MG63 (cell line): ENCODE measurements around the gene MRPL28. TPM values are rescaled to one million over a fixed set of nuclear protein-coding genes. Genes with fewer than 3 reads are reported as not detected.
"Not testable (repeated sequence)": the region's sequence is repeated elsewhere in the genome, so short reads cannot be mapped to it uniquely, and the experiment has no call there.

ENCODE experiments used
- DNase-seq: peaks from one replicate; pipeline ENCODE4 v3.0.0-alpha.2; 2020
- H3K27me3 ChIP-seq: fragments of 250-450 bp; sonication (Bioruptor Pico); 2 replicates; pipeline ENCODE4 v1.5.1; 2020; ENCODE audit warnings: mild to moderate bottlenecking, moderate library complexity
- H3K36me3 ChIP-seq: fragments of 250-450 bp; sonication (Bioruptor Pico); 2 replicates; pipeline ENCODE4 v1.5.1; 2020; ENCODE audit warnings: mild to moderate bottlenecking, moderate library complexity
- H3K4me3 ChIP-seq: fragments of 250-450 bp; sonication (Bioruptor Pico); 2 replicates; pipeline ENCODE4 v1.5.1; 2020; ENCODE audit warnings: mild to moderate bottlenecking, moderate library complexity
- H3K9me3 ChIP-seq: fragments of 250-450 bp; sonication (Bioruptor Pico); 2 replicates; pipeline ENCODE4 v1.5.1; 2020; ENCODE audit warnings: mild to moderate bottlenecking, moderate library complexity
- total RNA-seq: library from RNA; depleted of rRNA; stranded (reverse); fragments of >200 nt; shearing (Covaris generic); gene quantifications from 2 replicates; pipeline ENCODE4 v1.2.3, GENCODE V29; 2014; ENCODE audit warnings: low replicate concordance

MRPL28 gene
- total RNA-seq, 1 experiment from 2014 or later = 192 TPM

DNA sequence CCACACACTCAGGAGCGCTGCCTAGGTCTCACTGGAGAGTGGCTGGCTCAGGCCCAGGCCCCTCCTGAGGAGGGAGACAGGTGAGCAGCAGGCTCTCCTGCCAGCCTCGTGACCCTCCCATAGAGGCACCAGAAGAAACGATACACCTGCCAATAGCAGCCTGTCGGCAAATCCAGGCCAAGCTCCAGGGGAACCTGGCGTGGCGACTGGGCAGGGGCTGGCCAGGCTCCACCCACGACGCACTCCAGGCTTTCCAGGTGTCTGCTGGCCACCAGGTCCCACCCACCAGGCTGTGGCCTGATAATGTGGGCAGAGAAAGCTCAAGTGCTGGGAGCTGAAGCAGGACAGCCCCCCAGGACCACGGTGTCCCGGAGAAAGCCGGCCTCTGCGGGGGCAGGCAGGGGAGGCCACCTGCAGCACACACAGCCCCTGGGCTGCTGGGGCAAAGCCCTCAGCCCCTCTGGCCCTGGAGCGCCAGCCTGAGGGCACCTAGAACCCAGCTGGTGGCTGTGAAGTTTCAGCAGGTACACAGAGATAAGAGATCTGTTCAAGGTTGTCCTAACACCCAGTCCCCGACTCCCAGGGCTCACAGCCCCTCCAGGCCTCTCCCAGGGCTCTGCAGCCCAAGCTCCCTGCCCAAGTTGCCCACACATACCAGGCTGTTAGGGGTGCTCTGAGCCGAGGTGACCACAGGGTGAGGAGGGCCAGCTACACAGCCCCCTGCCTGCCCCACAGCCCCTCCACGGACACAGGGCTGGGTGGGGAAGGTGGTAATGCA lies 9.0 kb upstream of the MRPL28 start:
- DNase-seq = no peak
- Histone ChIP-seq H3K4me3 (no peak overlapping the region), H3K36me3 (peaks cover 13% of the 10 kb centered on the region), H3K9me3 (no peaks in the 10 kb centered on the region), H3K27me3 (no peaks in the 10 kb centered on the region)

- no peaks in the 10 kb centered on the region for H3K9me3 ChIP-seq
- H3K36me3 ChIP-seq = peaks cover 18% of the 10 kb centered on the region
- H3K27me3 ChIP-seq = no peaks in the 10 kb centered on the region
- no peak for DNase-seq
- no peak overlapping the region for H3K4me3 ChIP-seq
Observed at GRCh38 chr16:378821-379182, 8.5 kb upstream of the MRPL28 start.

DNA sequence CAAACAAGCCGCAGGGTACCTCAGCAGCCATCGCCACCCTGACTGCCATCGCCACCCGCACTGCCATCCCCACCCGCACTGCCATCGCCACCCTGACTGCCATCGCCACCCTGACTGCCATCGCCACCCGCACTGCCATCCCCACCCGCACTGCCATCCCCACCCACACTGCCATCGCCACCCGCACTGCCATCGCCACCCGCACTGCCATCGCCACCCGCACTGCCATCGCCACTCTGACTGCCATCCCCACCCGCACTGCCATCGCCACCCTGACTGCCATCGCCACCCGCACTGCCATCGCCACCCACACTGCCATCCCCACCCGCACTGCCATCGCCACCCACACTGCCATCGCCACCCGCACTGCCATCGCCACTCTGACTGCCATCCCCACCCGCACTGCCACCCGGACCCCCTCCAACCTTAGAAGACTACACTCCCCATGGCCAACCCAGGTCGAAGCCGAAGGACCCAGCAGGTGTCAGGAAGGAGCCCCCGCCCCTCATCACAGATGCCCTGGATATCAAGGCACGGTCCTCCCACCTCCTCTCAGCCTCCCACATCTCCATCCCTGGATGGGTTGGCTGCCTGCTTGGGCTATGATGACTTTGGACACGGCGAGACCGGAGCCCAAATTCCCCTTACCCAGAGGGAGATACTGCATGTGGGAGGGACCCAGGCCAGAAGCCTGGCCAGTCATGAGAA lies 7.9 kb upstream of the MRPL28 start:
- DNase-seq, H3K9me3 ChIP-seq, H3K4me3 ChIP-seq, H3K27me3 ChIP-seq: not testable (repeated sequence)
- peaks cover 18% of the 10 kb centered on the region for H3K36me3 ChIP-seq

- no peak for DNase-seq
- Histone ChIP-seq H3K9me3 (no peaks in the 10 kb centered on the region), H3K4me3 (no peak overlapping the region), H3K27me3 (no peaks in the 10 kb centered on the region), H3K36me3 (peaks cover 18% of the 10 kb centered on the region)
Observed at GRCh38 chr16:377419-377951, 7.1 kb upstream of the MRPL28 start.

GRCh38 chr16:376817-377418 lies 6.6 kb upstream of the MRPL28 start:
- Histone ChIP-seq H3K9me3 (no peaks in the 10 kb centered on the region), H3K36me3 (peaks cover 18% of the 10 kb centered on the region)

DNA sequence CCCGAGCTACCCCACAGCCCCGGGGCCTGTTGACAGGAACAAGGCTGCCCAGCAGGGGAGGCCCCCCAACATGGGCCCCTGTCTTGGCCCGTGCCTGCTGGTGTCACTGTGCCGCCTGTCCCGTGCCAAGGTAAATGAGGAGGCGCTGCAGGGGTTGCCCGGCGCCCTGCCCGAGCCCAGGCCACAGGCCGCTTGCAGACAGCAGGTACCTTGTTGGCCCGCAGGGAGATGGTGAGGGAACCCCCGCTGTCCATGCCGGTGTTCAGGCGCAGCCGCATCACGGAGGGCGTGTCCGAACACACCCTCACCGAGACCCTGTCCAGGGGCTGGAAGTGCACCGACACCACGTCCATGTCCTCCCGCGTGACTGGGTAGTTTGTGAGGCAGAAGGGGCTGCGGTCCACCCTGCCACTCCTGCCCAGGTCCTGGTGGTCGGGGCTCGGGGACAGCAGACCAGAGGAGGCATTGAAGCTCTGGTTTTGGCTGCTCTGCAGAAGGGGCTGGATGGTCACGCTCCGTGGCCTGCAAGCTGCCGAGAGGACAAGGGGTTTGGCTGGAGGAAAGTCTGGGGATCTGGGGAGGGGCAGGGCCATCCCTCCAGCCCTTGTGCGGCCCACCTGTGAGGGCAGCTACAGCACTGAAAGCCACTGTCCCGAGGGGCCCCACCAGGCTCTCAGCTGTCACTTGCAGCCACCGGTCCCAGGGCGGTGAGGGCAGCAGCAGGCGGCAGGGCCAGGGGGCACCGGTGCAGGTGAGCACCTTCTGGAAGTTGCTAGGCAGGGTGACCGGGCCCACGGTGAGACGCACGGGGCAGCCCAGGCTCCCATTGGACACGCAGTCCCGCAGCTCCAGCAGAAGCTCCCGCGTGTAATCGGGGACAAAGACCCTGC lies 5.8 kb upstream of the MRPL28 start:
- no peak for DNase-seq
- Histone ChIP-seq H3K27me3 (no peaks in the 10 kb centered on the region), H3K9me3 (no peaks in the 10 kb centered on the region), H3K36me3 (peaks cover 21% of the 10 kb centered on the region), H3K4me3 (no peak overlapping the region)

More at GRCh38 chr16:376817-377418, 6.6 kb upstream of the MRPL28 start:
- Histone ChIP-seq H3K4me3 (no peak overlapping the region), H3K27me3 (no peaks in the 10 kb centered on the region)
- DNase-seq = no peak

GRCh38 chr16:375212-375611 lies 4.9 kb upstream of the MRPL28 start:
- DNase-seq = no peak
- H3K36me3 ChIP-seq = peaks cover 21% of the 10 kb centered on the region
- H3K4me3 ChIP-seq = no peak overlapping the region
- H3K27me3 ChIP-seq = no peaks in the 10 kb centered on the region
- H3K9me3 ChIP-seq = no peaks in the 10 kb centered on the region

DNA sequence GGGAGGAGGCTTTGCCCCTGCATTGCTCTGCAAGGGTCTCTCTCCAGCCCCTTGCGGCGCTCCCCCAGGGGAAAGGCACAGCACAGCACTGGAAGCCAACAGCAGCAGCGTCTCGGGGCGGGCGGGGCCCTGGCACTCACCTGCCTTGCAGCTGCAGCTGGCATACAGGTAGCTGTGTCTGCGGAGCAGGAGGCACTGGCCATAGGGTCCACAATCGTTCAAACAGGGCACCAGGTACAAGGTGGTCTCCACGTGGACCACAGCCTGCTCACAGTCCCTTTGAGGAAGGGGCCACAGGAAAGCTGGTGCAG lies 4.2 kb upstream of the MRPL28 start:
- Histone ChIP-seq H3K27me3 (no peaks in the 10 kb centered on the region), H3K4me3 (no peak overlapping the region), H3K36me3 (peaks cover 23% of the 10 kb centered on the region), H3K9me3 (no peaks in the 10 kb centered on the region)
- no peak for DNase-seq

- Histone ChIP-seq H3K9me3 (no peaks in the 10 kb centered on the region), H3K36me3 (peaks cover 28% of the 10 kb centered on the region), H3K27me3 (no peaks in the 10 kb centered on the region), H3K4me3 (no peak overlapping the region)
- DNase-seq = no peak
Observed at GRCh38 chr16:373848-374615, 3.7 kb upstream of the MRPL28 start.

- Histone ChIP-seq H3K9me3 (no peaks in the 10 kb centered on the region), H3K36me3 (peaks cover 37% of the 10 kb centered on the region), H3K4me3 (no peak overlapping the region), H3K27me3 (no peaks in the 10 kb centered on the region)
- no peak for DNase-seq
Observed at GRCh38 chr16:373020-373598, 2.8 kb upstream of the MRPL28 start.

- H3K9me3 ChIP-seq = no peaks in the 10 kb centered on the region
- no peak for DNase-seq
- no peak overlapping the region for H3K4me3 ChIP-seq
- H3K27me3 ChIP-seq = no peaks in the 10 kb centered on the region
- H3K36me3 ChIP-seq = peaks cover 42% of the 10 kb centered on the region
Observed at GRCh38 chr16:372302-372983, 2.1 kb upstream of the MRPL28 start.

DNA sequence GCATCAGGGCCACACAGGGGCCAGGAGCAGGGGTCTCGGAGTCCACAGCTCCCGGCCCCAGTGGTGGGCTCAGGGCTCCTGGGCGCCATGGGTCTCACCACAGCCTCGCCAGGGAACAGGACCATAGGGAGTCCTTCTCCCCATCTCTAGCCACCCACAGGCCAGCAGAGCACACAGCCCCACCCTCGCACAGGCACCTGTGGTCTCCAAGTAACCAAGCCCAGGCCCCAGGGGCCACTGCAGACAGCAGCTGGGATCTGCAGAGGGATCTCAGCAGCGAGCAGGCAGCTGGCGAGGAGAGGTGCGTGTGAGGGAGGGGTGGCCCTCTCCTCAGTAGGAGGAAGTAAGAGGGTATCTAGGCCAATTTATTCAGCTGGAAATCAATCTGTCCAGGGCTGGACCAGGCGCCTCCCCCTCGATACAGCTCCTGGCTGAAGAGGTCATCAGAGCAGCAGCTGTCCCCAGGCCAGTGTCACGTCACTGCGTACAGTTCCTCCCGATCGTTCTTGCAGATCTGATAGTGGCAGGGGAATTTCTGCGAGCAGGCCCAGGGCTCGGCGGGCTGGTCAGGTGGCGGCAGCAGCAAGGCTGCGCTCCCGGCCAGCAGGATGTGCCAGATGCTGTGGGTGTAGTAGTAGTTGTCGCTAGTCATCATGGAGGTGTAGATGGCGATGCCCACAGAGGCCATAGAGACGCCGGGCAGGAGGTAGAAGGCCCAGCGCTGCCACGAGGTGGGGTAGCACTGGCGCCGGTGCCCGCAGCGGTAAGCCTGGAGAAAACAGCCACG lies 1.4 kb upstream of the MRPL28 start:
- H3K9me3 ChIP-seq = no peaks in the 10 kb centered on the region
- H3K36me3 ChIP-seq = peaks cover 46% of the 10 kb centered on the region
- DNase-seq = no peak
- no peak overlapping the region for H3K4me3 ChIP-seq
- H3K27me3 ChIP-seq = no peaks in the 10 kb centered on the region

- Histone ChIP-seq H3K9me3 (no peaks in the 10 kb centered on the region), H3K36me3 (peaks cover 50% of the 10 kb centered on the region), H3K4me3 (peak overlapping the region; percentile 29), H3K27me3 (no peaks in the 10 kb centered on the region)
- no peak for DNase-seq
Observed at GRCh38 chr16:370979-371514, 709 bp upstream of the MRPL28 start.

DNA sequence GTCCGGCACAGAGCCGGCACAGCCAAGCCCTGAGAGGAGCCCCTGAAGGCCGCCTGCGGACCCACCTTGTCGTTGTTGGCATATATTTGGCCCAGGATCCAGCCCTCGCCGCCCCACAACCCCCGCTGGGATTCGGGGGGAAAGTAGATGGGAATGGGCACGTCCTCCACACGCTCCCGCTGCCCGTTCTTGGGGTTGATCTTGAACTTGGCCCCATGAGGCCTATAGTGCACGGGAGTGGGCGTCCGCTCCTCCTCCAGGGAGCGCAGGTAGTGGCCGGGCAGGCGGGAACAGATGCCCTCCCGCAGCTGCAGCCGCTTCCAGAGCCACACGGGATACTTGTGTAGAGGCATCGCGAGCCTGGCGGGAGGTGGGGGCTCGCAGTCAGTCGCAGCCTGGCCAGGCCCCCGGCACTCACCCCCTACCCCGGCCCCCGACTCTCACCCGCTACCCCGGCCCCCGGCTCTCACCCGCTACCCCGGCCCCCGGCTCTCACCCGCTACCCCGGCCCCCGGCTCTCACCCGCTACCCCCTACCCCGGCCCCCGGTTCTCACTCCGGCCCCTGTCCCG lies 387 bp downstream of the MRPL28 start:
- Histone ChIP-seq H3K36me3 (peaks cover 46% of the 10 kb centered on the region), H3K4me3 (peak overlapping the region; percentile 26), H3K27me3 (no peaks in the 10 kb centered on the region), H3K9me3 (no peaks in the 10 kb centered on the region)
- no peak for DNase-seq
